ENCODE measurements around the gene EIF5. TPM values are rescaled to one million over a fixed set of nuclear protein-coding genes. Genes with fewer than 3 reads are reported as not detected.

The EIF5 gene
- total and polyA plus RNA-seq, 2 experiments from 2014 or later, result 151 to 331 TPM

- Histone ChIP-seq H3K9me2 (replicated peaks; ENCODE audit: insufficient read depth) (no peaks in the 10 kb centered on the region), H3K4me1 (ENCODE audit: insufficient read depth) (no peaks in the 10 kb centered on the region), H3K4me2 (no peak overlapping the region), H3K79me2 (no peaks in the 10 kb centered on the region), H3K36me3 (replicated peaks; ENCODE audit: insufficient read depth, low read depth) (no peaks in the 10 kb centered on the region), H4K20me1 (ENCODE audit: insufficient read depth, poor library complexity, severe bottlenecking) (no peaks in the 10 kb centered on the region), H3K4me3 (no peak overlapping the region), H3K9me3 (ENCODE audit: low read depth) (peaks cover 6% of the 10 kb centered on the region), H3K27ac (no peak overlapping the region), H3K27me3 (no peaks in the 10 kb centered on the region), H2AFZ (no peak overlapping the region)
- 94% methylated on average over 7 of the region's 7 CpGs for WGBS (ENCODE audit: low lambda C conversion rate, missing lambda C conversion rate)
- no peak for DNase-seq (ENCODE audit: low spot score)
- TF ChIP-seq EZH2 (IDR thresholded peaks at IDR 0.05; ENCODE audit: borderline replicate concordance) (no peak), CTCF (IDR thresholded peaks at IDR 0.05; ENCODE audit: poor library complexity) (no peak), EZH2phosphoT487 (IDR thresholded peaks at IDR 0.05; ENCODE audit: low read depth, severe bottlenecking, unreplicated experiment) (no peak)
Observed at GRCh38 chr14:103360548-103360947, 26.5 kb downstream of the EIF5 start.

DNA sequence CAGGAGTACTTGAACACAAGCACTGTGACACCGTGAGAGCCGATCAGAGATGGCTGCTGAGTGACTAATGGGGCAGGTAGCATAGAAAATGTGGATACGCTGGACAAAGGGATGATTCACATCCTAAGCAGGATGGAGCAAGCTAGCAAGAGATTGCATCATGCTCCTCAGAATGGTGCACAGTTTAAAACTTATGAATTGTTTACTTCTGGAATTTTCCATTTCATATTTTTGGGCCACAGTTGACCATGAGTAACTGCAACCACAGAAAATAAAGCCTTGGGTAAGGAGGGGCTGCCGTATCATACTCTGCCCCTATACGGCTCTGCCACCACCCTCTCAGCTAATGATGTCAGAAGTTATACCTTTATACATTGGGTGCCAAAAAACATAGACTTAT is 27.8 kb downstream of the EIF5 start:
- no peak for DNase-seq (ENCODE audit: low spot score)
- Histone ChIP-seq H3K9me2 (replicated peaks; ENCODE audit: insufficient read depth) (no peaks in the 10 kb centered on the region), H3K27me3 (no peaks in the 10 kb centered on the region), H3K4me3 (no peak overlapping the region), H3K36me3 (replicated peaks; ENCODE audit: insufficient read depth, low read depth) (no peaks in the 10 kb centered on the region), H2AFZ (no peak overlapping the region), H3K9me3 (ENCODE audit: low read depth) (peaks cover 6% of the 10 kb centered on the region), H3K4me2 (no peak overlapping the region), H3K79me2 (no peaks in the 10 kb centered on the region), H3K27ac (no peak overlapping the region), H4K20me1 (ENCODE audit: insufficient read depth, poor library complexity, severe bottlenecking) (no peaks in the 10 kb centered on the region), H3K4me1 (ENCODE audit: insufficient read depth) (no peaks in the 10 kb centered on the region)
- TF ChIP-seq EZH2 (IDR thresholded peaks at IDR 0.05; ENCODE audit: borderline replicate concordance), result no peak
- no peak for TF ChIP-seq EZH2phosphoT487 (IDR thresholded peaks at IDR 0.05; ENCODE audit: low read depth, severe bottlenecking, unreplicated experiment)
- TF ChIP-seq CTCF (IDR thresholded peaks at IDR 0.05; ENCODE audit: poor library complexity), result no peak
- 85% methylated on average over 5 of the region's 5 CpGs for WGBS (ENCODE audit: low lambda C conversion rate, missing lambda C conversion rate)

DNA sequence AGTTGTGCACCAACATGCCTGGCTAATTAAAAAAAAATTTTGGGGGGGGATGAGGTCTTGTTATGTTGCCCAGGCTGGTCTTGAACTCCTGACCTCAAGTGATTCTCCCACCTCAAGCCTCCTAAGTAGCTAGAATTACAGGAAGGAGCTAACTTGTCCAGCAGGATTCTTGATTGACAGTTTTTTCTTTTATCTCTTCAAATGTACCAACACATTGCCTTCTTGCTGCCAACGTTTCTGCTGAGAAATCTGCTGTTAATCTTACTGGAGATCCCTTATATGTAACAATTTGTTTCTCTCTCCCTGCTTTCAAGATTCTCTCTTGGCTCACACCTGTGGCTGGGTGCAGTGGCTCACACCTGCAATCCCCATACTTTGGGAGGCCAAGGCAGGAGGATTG is 28.7 kb downstream of the EIF5 start:
- no peak overlapping the region for H3K4me3 ChIP-seq
- H4K20me1 ChIP-seq (ENCODE audit: insufficient read depth, poor library complexity, severe bottlenecking), result no peaks in the 10 kb centered on the region
- no peaks in the 10 kb centered on the region for H3K79me2 ChIP-seq
- no peak overlapping the region for H2AFZ ChIP-seq
- H3K9me3 ChIP-seq (ENCODE audit: low read depth), result peaks cover 6% of the 10 kb centered on the region
- TF ChIP-seq CTCF (IDR thresholded peaks at IDR 0.05; ENCODE audit: poor library complexity) (no peak), EZH2 (IDR thresholded peaks at IDR 0.05; ENCODE audit: borderline replicate concordance) (no peak), EZH2phosphoT487 (IDR thresholded peaks at IDR 0.05; ENCODE audit: low read depth, severe bottlenecking, unreplicated experiment) (no peak)
- WGBS (ENCODE audit: low lambda C conversion rate, missing lambda C conversion rate), result 90% methylated on average over 1 of the region's 1 CpG
- DNase-seq (ENCODE audit: low spot score), result no peak
- H3K4me2 ChIP-seq, result no peak overlapping the region
- no peaks in the 10 kb centered on the region for H3K4me1 ChIP-seq (ENCODE audit: insufficient read depth)
- no peaks in the 10 kb centered on the region for H3K36me3 ChIP-seq (replicated peaks; ENCODE audit: insufficient read depth, low read depth)
- no peaks in the 10 kb centered on the region for H3K9me2 ChIP-seq (replicated peaks; ENCODE audit: insufficient read depth)
- no peak overlapping the region for H3K27ac ChIP-seq
- H3K27me3 ChIP-seq, result no peaks in the 10 kb centered on the region

GRCh38 chr14:103366741-103367140 is 32.7 kb downstream of the EIF5 start:
- 89% methylated on average over 6 of the region's 6 CpGs for WGBS (ENCODE audit: low lambda C conversion rate, missing lambda C conversion rate)
- H3K9me3 ChIP-seq (ENCODE audit: low read depth), result peaks cover 6% of the 10 kb centered on the region
- H3K4me3 ChIP-seq, result no peak overlapping the region
- no peak overlapping the region for H2AFZ ChIP-seq
- no peaks in the 10 kb centered on the region for H3K36me3 ChIP-seq (replicated peaks; ENCODE audit: insufficient read depth, low read depth)
- no peaks in the 10 kb centered on the region for H3K9me2 ChIP-seq (replicated peaks; ENCODE audit: insufficient read depth)
- H3K27me3 ChIP-seq, result no peaks in the 10 kb centered on the region
- no peak overlapping the region for H3K27ac ChIP-seq
- no peaks in the 10 kb centered on the region for H3K4me1 ChIP-seq (ENCODE audit: insufficient read depth)
- H3K79me2 ChIP-seq, result no peaks in the 10 kb centered on the region
- no peak overlapping the region for H3K4me2 ChIP-seq
- no peak for DNase-seq (ENCODE audit: low spot score)
- no peaks in the 10 kb centered on the region for H4K20me1 ChIP-seq (ENCODE audit: insufficient read depth, poor library complexity, severe bottlenecking)
- TF ChIP-seq EZH2phosphoT487 (IDR thresholded peaks at IDR 0.05; ENCODE audit: low read depth, severe bottlenecking, unreplicated experiment) (no peak), CTCF (IDR thresholded peaks at IDR 0.05; ENCODE audit: poor library complexity) (no peak), EZH2 (IDR thresholded peaks at IDR 0.05; ENCODE audit: borderline replicate concordance) (no peak)

Data from hepatocyte (in vitro differentiated cells).